Adipocyte (in vitro differentiated cells): ENCODE results near the gene ITGA11.

Source experiments
- DNase-seq: peaks from one replicate; pipeline ENCODE4 v3.0.0-alpha.2; 2015; ENCODE audit warnings: low read depth
- H3K27me3 ChIP-seq: replicated peaks from 2 replicates; pipeline ENCODE4 v1.7.0; 2013; ENCODE audit warnings: mild to moderate bottlenecking, low read length, moderate library complexity; ENCODE audit not compliant: control insufficient read depth, insufficient read depth
- H3K36me3 ChIP-seq: 2 replicates; pipeline ENCODE4 v1.7.0; 2013; ENCODE audit warnings: low read length, mild to moderate bottlenecking, moderate library complexity; ENCODE audit not compliant: control insufficient read depth, insufficient read depth, severe bottlenecking
- H3K4me1 ChIP-seq: 2 replicates; pipeline ENCODE4 v1.7.0; 2013; ENCODE audit warnings: mild to moderate bottlenecking, low read length, moderate library complexity; ENCODE audit not compliant: control insufficient read depth, insufficient read depth
- H3K4me3 ChIP-seq: 2 replicates; pipeline ENCODE4 v1.7.0; 2013; ENCODE audit warnings: mild to moderate bottlenecking, low read length, moderate library complexity
- H3K9ac ChIP-seq: 2 replicates; pipeline ENCODE4 v1.7.0; 2013; ENCODE audit warnings: mild to moderate bottlenecking, low read length, moderate library complexity
- H3K9me3 ChIP-seq: 2 replicates; pipeline ENCODE4 v1.7.0; 2013; ENCODE audit warnings: mild to moderate bottlenecking, low read length, moderate library complexity; ENCODE audit not compliant: control insufficient read depth

The ITGA11 gene

GRCh38 chr15:68407886-68408881 is 23.8 kb downstream of the ITGA11 start:
- peaks cover 2% of the 10 kb centered on the region for H3K4me1 ChIP-seq
- no peaks in the 10 kb centered on the region for H3K27me3 ChIP-seq
- no peak for DNase-seq
- H3K9me3 ChIP-seq: no peaks in the 10 kb centered on the region
- H3K36me3 ChIP-seq: no peaks in the 10 kb centered on the region
- H3K9ac ChIP-seq: no peak overlapping the region
- H3K4me3 ChIP-seq: no peak overlapping the region

- DNase-seq: no peak
- Histone ChIP-seq H3K36me3 (no peaks in the 10 kb centered on the region), H3K4me3 (no peak overlapping the region), H3K9me3 (no peaks in the 10 kb centered on the region), H3K4me1 (peaks cover 2% of the 10 kb centered on the region), H3K9ac (no peak overlapping the region), H3K27me3 (no peaks in the 10 kb centered on the region)
Observed at GRCh38 chr15:68407141-68407885, 24.6 kb downstream of the ITGA11 start.

- Histone ChIP-seq H3K9ac (no peak overlapping the region), H3K27me3 (no peaks in the 10 kb centered on the region), H3K4me3 (no peak overlapping the region), H3K4me1 (peaks cover 2% of the 10 kb centered on the region), H3K36me3 (no peaks in the 10 kb centered on the region), H3K9me3 (no peaks in the 10 kb centered on the region)
- no peak for DNase-seq
Observed at GRCh38 chr15:68405378-68406250, 26.3 kb downstream of the ITGA11 start.

GRCh38 chr15:68404056-68404798 is 27.7 kb downstream of the ITGA11 start:
- Histone ChIP-seq H3K4me3 (no peak overlapping the region), H3K4me1 (peaks cover 2% of the 10 kb centered on the region), H3K9me3 (no peaks in the 10 kb centered on the region), H3K9ac (no peak overlapping the region), H3K27me3 (no peaks in the 10 kb centered on the region), H3K36me3 (no peaks in the 10 kb centered on the region)
- DNase-seq: no peak

GRCh38 chr15:68403161-68403941 is 28.6 kb downstream of the ITGA11 start:
- Histone ChIP-seq H3K36me3 (no peaks in the 10 kb centered on the region), H3K9me3 (no peaks in the 10 kb centered on the region), H3K27me3 (no peaks in the 10 kb centered on the region), H3K4me1 (peaks cover 2% of the 10 kb centered on the region), H3K4me3 (no peak overlapping the region), H3K9ac (no peak overlapping the region)
- no peak for DNase-seq

- Histone ChIP-seq H3K4me3 (no peak overlapping the region), H3K36me3 (no peaks in the 10 kb centered on the region), H3K27me3 (no peaks in the 10 kb centered on the region), H3K9ac (no peak overlapping the region), H3K4me1 (peaks cover 2% of the 10 kb centered on the region), H3K9me3 (no peaks in the 10 kb centered on the region)
- DNase-seq: no peak
Observed at GRCh38 chr15:68402432-68403160, 29.4 kb downstream of the ITGA11 start.

- H3K4me3 ChIP-seq: no peak overlapping the region
- H3K36me3 ChIP-seq: no peaks in the 10 kb centered on the region
- no peaks in the 10 kb centered on the region for H3K4me1 ChIP-seq
- H3K27me3 ChIP-seq: no peaks in the 10 kb centered on the region
- H3K9me3 ChIP-seq: no peaks in the 10 kb centered on the region
- no peak overlapping the region for H3K9ac ChIP-seq
- no peak for DNase-seq
Observed at GRCh38 chr15:68401496-68402431, 30.2 kb downstream of the ITGA11 start.

GRCh38 chr15:68400066-68400456 is 31.9 kb downstream of the ITGA11 start:
- H3K27me3 ChIP-seq: no peaks in the 10 kb centered on the region
- no peaks in the 10 kb centered on the region for H3K4me1 ChIP-seq
- H3K9me3 ChIP-seq: no peaks in the 10 kb centered on the region
- H3K36me3 ChIP-seq: no peaks in the 10 kb centered on the region
- H3K4me3 ChIP-seq: no peak overlapping the region
- DNase-seq: no peak
- H3K9ac ChIP-seq: no peak overlapping the region
